CD4-positive, alpha-beta T cell (primary cell): ENCODE data around the gene MEGF8. TPM values are rescaled to one million over a fixed set of nuclear protein-coding genes. Genes with fewer than 3 reads are reported as not detected.

ENCODE experiments used
- ATAC-seq: fragments of 200-7000 bp; cut with Tn5 transposase; one replicate; pipeline ENCODE4 v1.10.0; 2022; ENCODE audit warnings: mild to moderate bottlenecking; ENCODE audit not compliant: poor library complexity
- CTCF ChIA-PET: fragments of 350-600 bp; sonication (Branson Sonifier 250); formaldehyde crosslinking; loops from one replicate; lab custom pipeline; 2021; ENCODE audit warnings: antibody characterized with exemption, inconsistent platforms; lab: Charles Lee
- POLR2A ChIA-PET: fragments of 350-600 bp; sonication (Branson Sonifier 250); formaldehyde crosslinking; loops from one replicate; lab custom pipeline; 2021; ENCODE audit warnings: antibody characterized with exemption, inconsistent platforms; lab: Charles Lee
- DNase-seq, 14 experiments: peaks; one replicate each; pipeline ENCODE4 v3.0.0-alpha.2; 2013 to 2020; ENCODE audit warnings: mixed read lengths in 2 of 14
- H3K27ac ChIP-seq, 2 donors: one replicate each; pipeline versions ENCODE4 v1.5.1 to v1.7.0; 2013; ENCODE audit warnings: low read length in 2 of 2, low read depth in 1 of 2, mild to moderate bottlenecking in 1 of 2
- H3K27me3 ChIP-seq, 2 experiments: 1 replicate in 1 of 2; 2 replicates in 1 of 2; pipeline versions ENCODE4 v1.6.1 to v1.7.0; 2013; ENCODE audit warnings: low read length in 2 of 2, control low read depth in 1 of 2, mild to moderate bottlenecking in 1 of 2, moderate library complexity in 1 of 2; ENCODE audit not compliant: insufficient read depth in 2 of 2, control insufficient read depth in 1 of 2
- H3K36me3 ChIP-seq: one replicate; pipeline ENCODE4 v1.6.1; 2013; ENCODE audit warnings: low read length, control low read depth; ENCODE audit not compliant: insufficient read depth
- H3K4me1 ChIP-seq: one replicate; pipeline ENCODE4 v1.6.1; 2013; ENCODE audit warnings: low read length, control low read depth; ENCODE audit not compliant: insufficient read depth
- H3K4me3 ChIP-seq: one replicate; pipeline ENCODE4 v1.5.1; 2013; ENCODE audit warnings: mild to moderate bottlenecking, low read length, moderate library complexity
- H3K9me3 ChIP-seq, 2 experiments: 1 replicate in 1 of 2; 2 replicates in 1 of 2; pipeline versions ENCODE4 v1.6.1 to v1.7.0; 2013; ENCODE audit warnings: low read length in 2 of 2, mild to moderate bottlenecking in 2 of 2, control low read depth in 1 of 2, moderate library complexity in 1 of 2; ENCODE audit not compliant: control insufficient read depth in 1 of 2, insufficient read depth in 1 of 2
- H3K27ac Mint-ChIP-seq: one replicate; pipeline ENCODE4 v1.8.0; 2020; ENCODE audit warnings: mixed read lengths
- H3K27me3 Mint-ChIP-seq: one replicate; pipeline ENCODE4 v1.8.0; 2021; ENCODE audit warnings: mixed read lengths
- H3K36me3 Mint-ChIP-seq: one replicate; pipeline ENCODE4 v1.8.0; 2021; ENCODE audit warnings: low read depth, mixed read lengths
- H3K4me1 Mint-ChIP-seq: one replicate; pipeline ENCODE4 v1.8.0; 2021; ENCODE audit warnings: low read depth, mixed read lengths
- H3K4me3 Mint-ChIP-seq: one replicate; pipeline ENCODE4 v1.8.0; 2020; ENCODE audit warnings: mild to moderate bottlenecking, mixed read lengths
- H3K9me3 Mint-ChIP-seq: one replicate; pipeline ENCODE4 v1.8.0; 2020; ENCODE audit warnings: mixed read lengths
- intact Hi-C, 2 experiments: fragments of 100-400 bp; cut with DNase I in 1 of 2; cut with micrococcal nuclease in 1 of 2; formaldehyde crosslinking; loops; one replicate each; pipeline versions ENCODE4 v1.15.1 to v1.9.0; 2023 to 2025; cut with DNase I, micrococcal nuclease
- total RNA-seq, 174 experiments: library from RNA in 2 of 174; stranded (reverse) in 2 of 174; gene quantifications; one replicate each; pipeline ENCODE4 v1.2.3 and lab custom pipeline; 2021 to 2026
- TF ChIP-seq, protein P1 (sequence below): fragments of 200-600 bp; IDR thresholded peaks from one replicate; pipeline ENCODE4 v1.8.0; 2022; ENCODE audit warnings: antibody characterized with exemption, mild to moderate bottlenecking

MEGF8 gene
- total RNA-seq, 2 experiments from 2014 or later: 4.1 to 4.2 TPM

DNA sequence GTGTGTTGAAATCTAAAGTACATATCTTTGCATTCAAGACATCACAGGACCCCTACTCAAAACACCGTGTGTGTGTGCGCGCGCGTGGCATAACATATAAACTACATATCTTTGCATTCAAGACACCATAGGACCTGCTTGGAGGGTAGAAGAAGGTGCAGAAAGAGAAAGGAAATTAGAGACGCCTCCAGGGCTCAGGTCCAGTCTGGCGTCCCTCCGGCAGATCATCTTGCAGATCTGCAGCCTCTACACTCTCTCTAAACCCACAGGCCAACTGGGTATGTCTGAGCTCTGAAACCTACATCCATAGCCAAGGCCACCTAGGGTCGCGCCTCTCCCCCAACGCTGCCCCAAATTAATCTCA lies 22.4 kb upstream of the MEGF8 start:
- H3K9me3 Mint-ChIP-seq: no peaks in the 10 kb centered on the region
- Histone ChIP-seq H3K4me1 (peaks cover 28% of the 10 kb centered on the region), H3K36me3 (no peaks in the 10 kb centered on the region), H3K4me3 (peak overlapping the region; percentile 91), H3K27ac (no peak overlapping the region), H3K27me3 (no peaks in the 10 kb centered on the region), H3K9me3 (peaks cover 0 to 3% of the 10 kb centered on the region in 2 experiments)
- no peaks in the 10 kb centered on the region for H3K27me3 Mint-ChIP-seq
- peak overlapping the region; percentile 88 for H3K4me3 Mint-ChIP-seq
- peaks cover 8% of the 10 kb centered on the region for H3K36me3 Mint-ChIP-seq
- POLR2A ChIA-PET: interaction anchor here (0.8 to 1.3 kb wide), 5 partner anchors 19 to 104 kb away, joined by 3 to 9 read pairs (median 3); no protein-coding TSS in a partner anchor
- intact Hi-C loops: loop anchor here (2.0 to 5.0 kb wide), 2 partner anchors 20 to 106 kb away; no protein-coding TSS in a partner anchor
- TF ChIP-seq, protein P1, sequence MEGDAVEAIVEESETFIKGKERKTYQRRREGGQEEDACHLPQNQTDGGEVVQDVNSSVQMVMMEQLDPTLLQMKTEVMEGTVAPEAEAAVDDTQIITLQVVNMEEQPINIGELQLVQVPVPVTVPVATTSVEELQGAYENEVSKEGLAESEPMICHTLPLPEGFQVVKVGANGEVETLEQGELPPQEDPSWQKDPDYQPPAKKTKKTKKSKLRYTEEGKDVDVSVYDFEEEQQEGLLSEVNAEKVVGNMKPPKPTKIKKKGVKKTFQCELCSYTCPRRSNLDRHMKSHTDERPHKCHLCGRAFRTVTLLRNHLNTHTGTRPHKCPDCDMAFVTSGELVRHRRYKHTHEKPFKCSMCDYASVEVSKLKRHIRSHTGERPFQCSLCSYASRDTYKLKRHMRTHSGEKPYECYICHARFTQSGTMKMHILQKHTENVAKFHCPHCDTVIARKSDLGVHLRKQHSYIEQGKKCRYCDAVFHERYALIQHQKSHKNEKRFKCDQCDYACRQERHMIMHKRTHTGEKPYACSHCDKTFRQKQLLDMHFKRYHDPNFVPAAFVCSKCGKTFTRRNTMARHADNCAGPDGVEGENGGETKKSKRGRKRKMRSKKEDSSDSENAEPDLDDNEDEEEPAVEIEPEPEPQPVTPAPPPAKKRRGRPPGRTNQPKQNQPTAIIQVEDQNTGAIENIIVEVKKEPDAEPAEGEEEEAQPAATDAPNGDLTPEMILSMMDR: no peak
- peak overlapping the region; percentile 66 for H3K27ac Mint-ChIP-seq
- peaks cover 26% of the 10 kb centered on the region for H3K4me1 Mint-ChIP-seq
- no peak for ATAC-seq
- no peak for DNase-seq
- CTCF ChIA-PET: no interaction called here

DNA sequence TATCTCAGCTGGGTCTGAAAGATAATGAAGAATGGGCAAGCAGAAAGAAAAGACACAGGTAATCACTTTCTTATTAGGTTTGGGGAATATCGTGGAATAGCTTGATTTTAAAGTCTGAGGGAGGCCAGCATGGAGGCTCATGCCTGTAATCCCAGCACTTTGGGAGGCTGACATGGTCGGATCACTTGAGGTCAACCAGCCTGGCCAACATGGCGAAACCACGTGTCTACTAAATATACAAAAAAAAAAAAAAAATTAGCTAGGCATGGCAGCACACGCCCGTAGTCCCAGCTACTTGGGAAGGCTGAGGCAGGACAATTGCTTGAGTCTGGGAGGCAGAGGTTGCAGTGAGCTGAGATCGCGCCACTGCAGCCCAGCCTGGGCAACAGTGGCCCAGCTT lies 21.6 kb upstream of the MEGF8 start:
- TF ChIP-seq, protein P1: no peak
- Histone ChIP-seq H3K4me1 (peaks cover 28% of the 10 kb centered on the region), H3K36me3 (no peaks in the 10 kb centered on the region), H3K27ac (no peak overlapping the region), H3K4me3 (no peak overlapping the region), H3K9me3 (peaks cover 0 to 3% of the 10 kb centered on the region in 2 experiments), H3K27me3 (no peaks in the 10 kb centered on the region)
- Mint-ChIP-seq H3K9me3 (no peaks in the 10 kb centered on the region), H3K27ac (no peak overlapping the region), H3K36me3 (peaks cover 8% of the 10 kb centered on the region), H3K27me3 (no peaks in the 10 kb centered on the region), H3K4me3 (peak overlapping the region; percentile 88), H3K4me1 (peaks cover 26% of the 10 kb centered on the region)
- DNase-seq (no peak), ATAC-seq (no peak)
- intact Hi-C loops: loop anchor here (2.0 to 5.0 kb wide), 2 partner anchors 21 to 107 kb away; no protein-coding TSS in a partner anchor
- CTCF ChIA-PET: interaction anchor here (0.7 kb wide), 1 partner anchor 22 kb away, joined by 3 read pairs; no protein-coding TSS in a partner anchor
- POLR2A ChIA-PET: interaction anchor here (2.0 kb wide), 1 partner anchor 10 kb away, joined by 4 read pairs; no protein-coding TSS in a partner anchor

DNA sequence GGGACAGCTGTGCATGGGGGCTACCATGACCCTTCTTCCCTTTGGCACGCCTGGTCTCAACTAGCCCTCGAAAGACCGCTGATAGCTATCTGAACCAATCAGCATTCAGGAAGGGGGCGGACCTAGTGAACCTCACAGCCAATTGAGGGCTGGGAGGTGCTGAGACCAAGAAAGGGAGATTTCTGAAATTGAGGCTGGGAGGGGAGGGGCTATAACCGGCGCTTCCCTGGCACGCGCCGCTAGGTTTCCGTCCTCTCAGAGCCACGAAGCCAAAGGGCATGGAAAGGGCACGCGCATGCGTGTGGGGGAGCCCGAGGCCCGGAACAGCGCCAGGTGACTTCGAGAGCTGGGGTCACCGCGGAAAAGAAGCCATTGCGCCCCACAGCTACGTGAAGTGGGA lies 18.8 kb upstream of the MEGF8 start:
- H3K27me3 ChIP-seq: peaks cover 0 to 6% of the 10 kb centered on the region in 2 experiments
- H3K9me3 ChIP-seq: peaks cover 0 to 3% of the 10 kb centered on the region in 2 experiments
- ChIA-PET POLR2A (no interaction called here), CTCF (no interaction called here)
- H3K9me3 Mint-ChIP-seq: no peaks in the 10 kb centered on the region
- H3K36me3 Mint-ChIP-seq: peaks cover 3% of the 10 kb centered on the region
- TF ChIP-seq, protein P1: no peak
- intact Hi-C loops: no loop called here
- peak in 2 of 14 experiments; percentile 47 to 53 for DNase-seq
- H3K4me3 Mint-ChIP-seq: no peak overlapping the region
- peaks cover 4% of the 10 kb centered on the region for H3K27me3 Mint-ChIP-seq
- H3K36me3 ChIP-seq: no peaks in the 10 kb centered on the region
- peaks cover 20% of the 10 kb centered on the region for H3K4me1 ChIP-seq
- no peak for ATAC-seq
- H3K27ac Mint-ChIP-seq: no peak overlapping the region
- H3K4me1 Mint-ChIP-seq: peaks cover 19% of the 10 kb centered on the region
- H3K27ac ChIP-seq: no peak overlapping the region
- no peak overlapping the region for H3K4me3 ChIP-seq
